Erythroblast (primary cell): ENCODE results near the gene FAM47E.

ENCODE experiments used
- GATA1 ChIP-seq: IDR thresholded peaks from 2 replicates; pipeline ENCODE4 v1.6.1; 2011; ENCODE audit warnings: low read depth, mild to moderate bottlenecking, control low read depth, low read length, moderate library complexity
- POLR2A ChIP-seq: IDR thresholded peaks from 2 replicates; pipeline ENCODE4 v1.6.1; 2011; ENCODE audit warnings: mild to moderate bottlenecking, low read length

DNA sequence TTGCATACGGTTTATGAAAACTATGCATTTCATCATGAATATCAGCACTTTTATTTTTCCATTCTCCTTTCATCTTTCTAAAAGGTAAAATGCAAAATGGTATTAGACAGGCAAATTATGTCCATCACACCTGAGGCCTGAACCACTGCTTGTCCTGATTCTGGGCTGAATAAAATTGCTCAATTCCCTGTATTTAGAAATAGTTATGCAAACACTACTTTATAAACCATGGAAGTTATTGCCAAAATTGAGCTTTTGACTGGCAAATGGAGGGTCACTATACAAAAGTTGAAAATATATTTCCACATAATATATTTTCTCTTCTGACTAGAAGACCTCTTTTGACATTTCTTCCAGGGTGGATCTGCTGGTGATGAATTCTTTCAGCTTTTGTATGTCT lies 21.1 kb downstream of the FAM47E start:
- TF ChIP-seq POLR2A: no peak
- TF ChIP-seq GATA1: no peak
